HCT116 (cell line): Measurements from ENCODE around the gene RALGPS2. TPM values are rescaled to one million over a fixed set of nuclear protein-coding genes. Genes with fewer than 3 reads are reported as not detected.

Experiments
- ATAC-seq: fragments of 200-7000 bp; cut with Tn5 transposase; 2 replicates; pipeline ENCODE4 v1.9.1; 2020; ENCODE audit warnings: mild to moderate bottlenecking, moderate library complexity
- BruUV-seq: library from RNA; stranded (reverse); fragments of 400-500 nt; replicated peaks from 2 replicates; lab custom pipeline; 2021; lab: Mats Ljungman, UMichigan
- CTCF ChIA-PET: fragments of 300-600 bp; sonication (Branson Sonifier 250); formaldehyde crosslinking; loops from one replicate; lab custom pipeline; 2021; ENCODE audit warnings: antibody characterized with exemption; lab: Charles Lee
- POLR2A ChIA-PET: fragments of 300-600, 350-600 bp; sonication (Branson Sonifier 250); formaldehyde crosslinking; loops from one replicate; lab custom pipeline; 2021; ENCODE audit warnings: antibody characterized with exemption; lab: Charles Lee
- RAD21 ChIA-PET, 2 experiments: fragments of 300-600 bp; sonication (Branson Sonifier 250); formaldehyde crosslinking; loops; one replicate each; lab custom pipeline; 2023; ENCODE audit warnings: low total read pairs in 2 of 2; ENCODE audit not compliant: uncharacterized antibody in 2 of 2, unreplicated experiment in 2 of 2, low non-redundant PET in 1 of 2; lab: Charles Lee
- DNase-seq: peaks from one replicate; pipeline ENCODE4 v3.0.0-alpha.2; 2010; ENCODE audit warnings: low read depth, low spot score
- H2AFZ ChIP-seq: fragments of 200-600 bp; shearing (Covaris generic), sonication (generic); 2 replicates; pipeline ENCODE4 v1.6.1; 2017; ENCODE audit warnings: low read depth, mixed run types, mixed read lengths, antibody characterized with exemption, low read length; ENCODE audit not compliant: poor library complexity, severe bottlenecking
- H3K27ac ChIP-seq: 2 replicates; pipeline ENCODE4 v1.5.1; 2012; ENCODE audit warnings: low read depth, low read length
- H3K27me3 ChIP-seq: fragments of 200-600 bp; sonication (generic); 2 replicates; pipeline ENCODE4 v1.6.1; 2016; ENCODE audit warnings: mixed run types, low read length, mixed read lengths; ENCODE audit not compliant: insufficient read depth
- H3K36me3 ChIP-seq, 2 experiments: fragments of 200-500 bp in 1 of 2; fragments of 200-600 bp in 1 of 2; sonication (Bioruptor generic) in 1 of 2; sonication (generic) in 1 of 2; 2 replicates each; pipeline versions ENCODE4 v1.5.1 to v1.6.1; 2014 to 2016; ENCODE audit warnings: low read length in 2 of 2, inconsistent platforms in 1 of 2, mixed read lengths in 1 of 2, mixed run types in 1 of 2; ENCODE audit not compliant: insufficient read depth in 2 of 2, control insufficient read depth in 1 of 2
- H3K4me1 ChIP-seq, 2 experiments: fragments of 200-600 bp in 1 of 2; sonication (generic) in 1 of 2; 2 replicates each; pipeline versions ENCODE4 v1.5.1 to v1.6.1; 2012 to 2017; ENCODE audit warnings: low read length in 2 of 2, inconsistent platforms in 1 of 2, mild to moderate bottlenecking in 1 of 2, mixed read lengths in 1 of 2, mixed run types in 1 of 2, moderate library complexity in 1 of 2; ENCODE audit not compliant: insufficient read depth in 2 of 2, control insufficient read depth in 1 of 2
- H3K4me2 ChIP-seq: fragments of 200-600 bp; sonication (generic); 2 replicates; pipeline ENCODE4 v1.6.1; 2017; ENCODE audit warnings: mixed run types, low read length, mixed read lengths
- H3K4me3 ChIP-seq, 2 experiments: fragments of 200-600 bp in 1 of 2; sonication (generic) in 1 of 2; replicated peaks in 1 of 2; 2 replicates each; pipeline ENCODE4 v1.5.1; 2011 to 2016; ENCODE audit warnings: low read length in 2 of 2, control low read depth in 1 of 2, low read depth in 1 of 2, mild to moderate bottlenecking in 1 of 2, mixed read lengths in 1 of 2, mixed run types in 1 of 2
- H3K79me2 ChIP-seq: fragments of 200-600 bp; sonication (generic); 2 replicates; pipeline ENCODE4 v1.6.1; 2017; ENCODE audit warnings: mild to moderate bottlenecking, mixed run types, low read length, moderate library complexity, mixed read lengths; ENCODE audit not compliant: insufficient read depth
- H3K9ac ChIP-seq: fragments of 200-600 bp; sonication (generic); 2 replicates; pipeline ENCODE4 v1.6.1; 2016; ENCODE audit warnings: low read length, mixed read lengths
- H3K9me2 ChIP-seq: fragments of 200-600 bp; sonication (generic), shearing (Covaris generic); 2 replicates; pipeline ENCODE4 v1.6.1; 2017; ENCODE audit warnings: mixed run types, mild to moderate bottlenecking, moderate library complexity; ENCODE audit not compliant: insufficient read depth
- H3K9me3 ChIP-seq, 2 experiments: fragments of 200-500 bp in 1 of 2; fragments of 200-600 bp in 1 of 2; sonication (Bioruptor generic) in 1 of 2; sonication (generic) in 1 of 2; 2 replicates each; pipeline ENCODE4 v1.6.1; 2014 to 2017; ENCODE audit warnings: low read length in 2 of 2, mixed read lengths in 2 of 2, inconsistent platforms in 1 of 2, low read depth in 1 of 2, mild to moderate bottlenecking in 1 of 2, mixed run types in 1 of 2, moderate library complexity in 1 of 2; ENCODE audit not compliant: control insufficient read depth in 1 of 2, insufficient read depth in 1 of 2
- H4K20me1 ChIP-seq: fragments of 200-600 bp; sonication (generic), shearing (Covaris generic); 2 replicates; pipeline ENCODE4 v1.6.1; 2017; ENCODE audit warnings: mixed run types, mild to moderate bottlenecking, moderate library complexity; ENCODE audit not compliant: insufficient read depth
- ATF3 ChIP-seq: IDR thresholded peaks from 2 replicates; pipeline ENCODE4 v1.6.1; 2012
- CBX3 ChIP-seq: IDR thresholded peaks from 2 replicates; pipeline ENCODE4 v1.6.1; 2012; ENCODE audit warnings: low read depth
- ELF1 ChIP-seq: IDR thresholded peaks from 2 replicates; pipeline ENCODE4 v1.6.1; 2012; ENCODE audit warnings: low read depth, borderline replicate concordance
- EZH2 ChIP-seq: fragments of 200-600 bp; sonication (generic); IDR thresholded peaks from 2 replicates; pipeline ENCODE4 v1.6.1; 2017; ENCODE audit warnings: antibody characterized with exemption, mixed run types
- FOSL1 ChIP-seq: IDR thresholded peaks from 2 replicates; pipeline ENCODE4 v1.6.1; 2012; ENCODE audit warnings: low read depth
- JUND ChIP-seq: IDR thresholded peaks from 2 replicates; pipeline ENCODE4 v1.6.1; 2012
- RAD21 ChIP-seq: IDR thresholded peaks from 2 replicates; pipeline ENCODE4 v1.6.1; 2012; ENCODE audit warnings: low read depth, mild to moderate bottlenecking
- SIN3A ChIP-seq: IDR thresholded peaks from 2 replicates; pipeline ENCODE4 v1.6.1; 2012; ENCODE audit warnings: low read depth
- SP1 ChIP-seq: IDR thresholded peaks from 2 replicates; pipeline ENCODE4 v1.6.1; 2012; ENCODE audit warnings: low read depth
- TCF7L2 ChIP-seq: IDR thresholded peaks from 2 replicates; pipeline ENCODE4 v1.7.0; 2011; ENCODE audit warnings: borderline replicate concordance, inconsistent platforms; ENCODE audit not compliant: insufficient read depth, insufficient read length; ENCODE audit errors: extremely low read depth
- ZBTB33 ChIP-seq: IDR thresholded peaks from 2 replicates; pipeline ENCODE4 v1.6.1; 2011; ENCODE audit warnings: mild to moderate bottlenecking, low read length, moderate library complexity; ENCODE audit not compliant: insufficient replicate concordance; ENCODE audit errors: extremely low read depth
- intact Hi-C: fragments of 100-400 bp; cut with micrococcal nuclease; formaldehyde crosslinking; loops from 2 replicates; pipeline ENCODE4 v1.10.0; 2022
- total RNA-seq: library from RNA; stranded (reverse); gene quantifications from one replicate; pipeline ENCODE4 v1.2.1, GENCODE V29; 2021; ENCODE audit not compliant: unreplicated experiment

RALGPS2 gene
- total RNA-seq, 1 experiment from 2014 or later = 25.6 TPM

GRCh38 chr1:178937695-178938094 is 212.7 kb downstream of the RALGPS2 start:
- Histone ChIP-seq H3K27ac (no peak overlapping the region), H3K9ac (no peak overlapping the region), H3K9me3 (no peaks in the 10 kb centered on the region), H2AFZ (no peak overlapping the region), H4K20me1 (no peaks in the 10 kb centered on the region), H3K27me3 (no peaks in the 10 kb centered on the region), H3K36me3 (no peaks in the 10 kb centered on the region), H3K4me2 (no peak overlapping the region), H3K79me2 (no peaks in the 10 kb centered on the region), H3K9me2 (0 out of 2 replicates have a peak, but pooled peaks cover 4% of the 10 kb centered on the region), H3K4me1 (no peaks in the 10 kb centered on the region), H3K4me3 (no peak overlapping the region)
- ChIA-PET POLR2A (no interaction called here), CTCF (no interaction called here), RAD21 (no interaction called here)
- intact Hi-C loops = no loop called here
- no peak for ATAC-seq
- BruUV-seq = no TSS peak
- no peak for TF ChIP-seq SIN3A
- TF ChIP-seq RAD21 = no peak
- no peak for TF ChIP-seq CBX3
- no peak for TF ChIP-seq TCF7L2
- no peak for TF ChIP-seq JUND
- no peak for TF ChIP-seq FOSL1
- TF ChIP-seq SP1 = no peak
- TF ChIP-seq ELF1 = no peak
- TF ChIP-seq ATF3 = no peak
- no peak for TF ChIP-seq ZBTB33
- no peak for TF ChIP-seq EZH2
- DNase-seq = no peak
